Smooth muscle cell of the brain vasculature (primary cell): ENCODE data around the gene SCARF2.

ENCODE experiments used
- DNase-seq: peaks from one replicate; pipeline ENCODE4 v3.0.0-alpha.2; 2012; ENCODE audit warnings: low read depth, low spot score

The SCARF2 gene

GRCh38 chr22:20440637-20441591 lies 3.3 kb upstream of the SCARF2 start:
- DNase-seq: no peak

GRCh38 chr22:20439928-20440575 lies 2.4 kb upstream of the SCARF2 start:
- no peak for DNase-seq

DNA sequence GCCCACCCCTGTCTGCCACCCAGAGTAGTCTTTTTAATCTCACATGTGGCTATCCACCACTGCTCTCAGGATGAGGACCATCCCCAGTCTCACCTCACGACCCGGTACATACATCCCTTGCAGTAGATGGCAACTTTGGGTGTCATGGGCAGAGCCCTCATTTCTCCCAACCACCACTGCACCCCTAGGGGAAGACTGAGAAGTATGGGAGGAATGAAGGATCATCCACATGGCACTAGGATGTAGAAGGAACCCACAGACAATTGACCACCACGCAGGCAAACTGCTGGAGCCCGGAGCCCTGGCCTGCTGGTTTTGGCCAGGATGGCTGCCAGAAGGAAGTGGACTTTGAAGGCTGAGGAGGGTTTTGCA lies 1.9 kb upstream of the SCARF2 start:
- no peak for DNase-seq

DNA sequence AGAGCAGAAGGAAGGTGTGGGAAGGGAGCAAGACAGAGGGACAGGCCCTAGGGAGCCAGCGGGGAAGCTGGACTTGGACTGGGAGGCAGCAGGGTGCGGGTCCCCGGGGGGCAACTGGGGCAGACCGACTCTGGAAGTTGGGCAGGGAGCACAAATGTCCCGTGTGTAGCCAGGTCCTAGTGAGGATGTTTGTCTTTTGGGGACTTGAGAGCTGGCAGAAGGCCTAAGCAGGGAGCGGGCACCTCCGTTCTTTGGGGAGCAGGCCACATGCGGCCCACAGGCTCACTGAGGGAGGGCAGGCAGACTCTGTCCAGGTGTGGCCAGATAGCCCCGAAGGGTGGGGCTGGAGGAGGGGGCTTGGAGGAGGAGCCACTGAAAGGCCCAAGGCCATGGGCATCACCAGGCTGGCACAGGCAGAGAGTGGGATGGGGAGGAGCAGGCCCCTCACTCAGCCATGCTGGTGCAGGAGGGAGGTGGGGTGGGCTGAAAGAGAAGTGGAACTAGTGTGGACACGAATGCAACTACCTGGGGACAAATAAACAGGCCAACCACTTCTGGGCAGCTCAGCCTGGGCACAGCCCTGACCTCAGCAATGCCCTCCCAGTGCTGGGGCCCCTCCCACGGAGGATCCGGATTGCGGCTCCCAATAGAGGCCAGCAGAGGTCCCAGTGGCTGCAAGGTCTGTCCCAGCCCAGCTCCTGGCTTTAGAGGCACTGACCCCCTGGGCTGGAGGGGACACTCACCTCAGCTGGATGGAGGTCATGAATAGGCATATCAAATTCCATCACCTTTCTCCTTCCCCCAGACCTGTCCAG lies 1.3 kb upstream of the SCARF2 start:
- no peak for DNase-seq

- DNase-seq: no peak
Observed at GRCh38 chr22:20438427-20438677, 727 bp upstream of the SCARF2 start.

DNA sequence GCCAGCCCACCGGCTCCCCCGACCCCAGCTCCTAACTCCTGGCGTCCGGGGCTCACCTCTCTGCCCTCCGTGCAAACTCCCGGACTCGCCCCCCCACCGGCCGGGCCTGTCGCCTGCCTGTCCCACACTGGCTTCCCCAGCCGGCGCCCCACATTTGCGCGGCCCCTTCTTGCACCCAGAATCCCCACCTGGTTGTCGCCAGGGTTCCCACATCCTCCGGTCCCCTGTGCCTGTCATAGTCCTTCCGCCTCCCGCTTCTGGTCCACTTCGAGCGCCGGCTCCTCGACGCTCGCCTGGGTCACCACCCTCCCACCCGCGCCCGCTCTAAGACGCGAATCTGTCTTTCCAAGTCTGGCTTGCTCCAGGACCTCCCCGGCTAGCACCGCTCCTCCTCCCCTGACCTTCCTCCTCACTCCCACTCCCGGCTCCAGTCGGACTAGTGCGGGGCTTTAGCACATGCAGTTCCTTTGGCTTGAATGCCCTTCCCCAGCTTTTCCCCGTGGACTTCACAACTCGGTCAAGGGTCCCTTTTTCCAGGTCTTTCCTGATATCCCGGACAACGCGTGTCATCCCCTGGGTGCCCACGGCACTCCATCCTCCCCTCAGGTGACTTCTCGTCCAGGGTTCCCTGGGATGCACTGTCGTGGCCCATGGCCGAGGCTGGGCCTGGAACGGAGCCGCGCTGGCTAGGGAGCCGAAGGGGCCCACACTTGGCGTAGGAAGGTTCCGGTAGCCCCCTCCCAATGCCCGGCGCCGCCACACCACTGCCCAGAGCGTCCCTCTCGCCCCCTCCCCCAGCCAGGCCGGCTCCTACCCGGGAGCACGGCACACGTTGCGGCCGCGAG lies 635 bp downstream of the SCARF2 start:
- no peak for DNase-seq

GRCh38 chr22:20436307-20436767 lies 1.3 kb downstream of the SCARF2 start:
- DNase-seq: no peak

- DNase-seq: no peak
Observed at GRCh38 chr22:20435436-20436306, 2.0 kb downstream of the SCARF2 start.

DNA sequence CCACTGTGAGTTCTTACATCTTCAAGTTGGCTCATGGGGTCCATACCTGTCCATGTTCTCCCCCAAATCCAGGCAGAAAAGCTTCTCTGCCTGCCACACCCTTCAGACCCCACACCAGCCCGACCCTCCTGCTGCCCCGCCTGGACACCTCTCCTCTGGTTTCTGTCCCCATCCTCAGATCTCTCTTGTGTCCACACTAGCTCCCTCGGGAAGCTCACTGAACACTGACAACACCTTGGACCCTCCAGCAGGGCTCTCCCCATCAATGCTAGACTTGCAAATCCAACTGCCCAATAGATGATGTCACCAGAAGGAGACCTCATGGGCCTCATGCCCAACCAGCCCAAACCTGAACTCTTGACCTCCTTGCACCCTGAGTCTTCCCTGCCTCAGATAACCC lies 2.9 kb downstream of the SCARF2 start:
- DNase-seq: no peak

GRCh38 chr22:20434264-20434751 lies 3.3 kb downstream of the SCARF2 start:
- DNase-seq: no peak

DNA sequence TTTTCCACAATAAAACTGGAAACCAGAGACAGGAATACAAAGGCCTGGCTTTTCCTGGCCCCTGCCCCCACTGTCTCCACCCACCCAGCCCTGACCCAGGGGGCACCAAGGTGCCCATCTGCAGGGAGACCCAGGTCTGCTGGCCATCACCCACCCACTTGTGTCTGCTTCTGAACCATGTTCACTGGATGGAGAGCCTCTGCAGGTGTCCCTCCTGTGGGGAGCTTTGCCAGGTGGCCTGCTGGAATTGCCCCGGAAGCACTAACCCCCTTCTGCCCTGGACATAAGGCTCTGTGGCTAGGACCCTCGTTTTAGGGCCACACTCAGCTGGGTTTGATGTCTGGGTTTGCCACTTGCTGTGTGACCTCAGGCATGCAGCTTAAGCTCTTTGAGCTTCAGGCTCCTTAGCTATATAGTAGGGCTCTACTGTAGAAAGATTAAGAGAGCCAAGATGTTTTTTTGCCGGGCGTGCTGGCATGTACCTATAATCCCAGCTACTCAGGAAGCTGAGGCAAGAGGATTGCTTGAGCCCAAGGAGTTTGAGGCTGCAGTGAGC lies 3.9 kb downstream of the SCARF2 start:
- no peak for DNase-seq

- no peak for DNase-seq
Observed at GRCh38 chr22:20433191-20433590, 4.4 kb downstream of the SCARF2 start.

- DNase-seq: no peak
Observed at GRCh38 chr22:20432244-20432686, 5.4 kb downstream of the SCARF2 start.

- DNase-seq: no peak
Observed at GRCh38 chr22:20431511-20432192, 6.0 kb downstream of the SCARF2 start.

DNA sequence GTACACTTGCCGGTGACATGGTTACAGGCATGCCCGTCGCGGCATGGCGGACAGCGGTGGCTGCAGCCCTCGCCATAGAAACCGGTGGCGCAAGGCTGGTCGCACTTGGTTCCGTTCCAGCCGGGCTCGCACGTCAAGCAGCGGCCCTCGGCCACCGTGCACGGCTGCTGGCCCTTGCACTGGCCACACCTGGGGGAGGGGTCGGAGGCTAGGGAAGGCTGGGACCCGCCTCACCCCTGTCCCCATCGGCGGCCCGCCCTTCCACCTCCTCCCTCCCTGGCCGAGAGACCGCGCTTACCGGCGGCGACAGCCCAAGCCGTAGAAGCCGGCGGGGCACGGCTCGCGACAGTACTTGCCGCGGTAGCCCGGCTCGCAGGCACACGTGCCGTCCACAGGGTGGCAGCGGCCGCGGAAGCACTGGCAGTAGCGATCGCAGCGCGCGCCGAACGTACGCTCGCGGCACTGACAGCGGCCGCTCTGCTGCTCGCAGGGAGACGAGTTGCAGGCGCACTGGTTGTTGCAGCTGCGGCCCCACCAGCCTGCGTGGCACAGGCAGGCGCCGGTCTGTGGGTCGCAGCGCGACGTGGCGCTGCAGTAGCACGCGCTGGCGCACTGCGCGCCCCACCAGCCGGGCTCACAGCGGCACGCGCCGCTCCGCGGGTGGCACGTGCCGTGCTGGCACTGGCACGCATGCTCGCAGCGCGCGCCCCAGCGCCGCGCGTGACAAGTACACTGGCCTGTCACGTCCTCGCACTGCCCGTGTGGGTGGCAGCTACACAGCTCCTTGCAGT lies 6.7 kb downstream of the SCARF2 start:
- DNase-seq: no peak

DNA sequence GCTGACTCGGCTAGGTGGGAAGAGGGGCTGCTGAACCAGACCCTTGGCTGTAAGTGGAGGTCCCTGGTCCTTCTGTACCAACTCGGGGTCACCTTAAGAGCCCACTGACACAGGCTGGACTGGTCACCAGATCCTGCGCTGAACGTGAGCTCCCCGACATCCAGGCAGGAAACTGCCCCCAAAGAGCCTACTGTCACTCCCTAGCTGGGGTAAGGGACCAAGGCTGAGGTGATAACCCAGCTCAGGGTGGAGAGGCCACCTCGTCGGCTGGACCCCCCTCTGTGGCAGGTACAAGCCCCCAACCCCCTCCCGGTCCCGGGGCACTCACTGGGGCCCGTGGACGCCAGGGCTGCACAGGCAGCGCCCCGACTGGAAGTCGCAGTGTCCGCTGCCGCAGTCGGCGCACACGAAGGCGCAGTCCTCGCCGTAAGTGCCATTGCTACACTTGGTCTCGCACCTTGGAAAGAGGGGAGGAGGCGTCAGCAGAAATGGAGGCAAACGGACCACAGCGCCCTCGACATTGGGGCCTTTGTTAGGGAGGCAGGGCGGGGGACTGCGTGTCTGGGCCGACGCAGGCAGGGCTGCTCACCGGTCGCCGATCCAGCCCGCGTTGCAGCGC lies 7.4 kb downstream of the SCARF2 start:
- no peak for DNase-seq

GRCh38 chr22:20429254-20430100 lies 8.1 kb downstream of the SCARF2 start:
- no peak for DNase-seq
